ENCODE data around the gene TAF5.

TAF5 gene

GRCh38 chr10:103417601-103418000 lies 49.8 kb downstream of the TAF5 start:
- no peak for DNase-seq (ENCODE audit: low read depth, low spot score)
- ChIA-PET POLR2A (no interaction called here), CTCF (interaction anchor here (0.9 to 12.2 kb wide), 13 partner anchors 9 to 67 kb away, joined by 3 to 250 read pairs (median 18); partner anchors contain the start of genes ATP5MK and CALHM2)
- H3K4me3 ChIP-seq (ENCODE audit: low read depth, low read length) = no peak overlapping the region
- no peak for TF ChIP-seq CTCF (IDR thresholded peaks at IDR 0.05; ENCODE audit: insufficient read depth, low read length, missing control alignments)

- POLR2A ChIA-PET = no interaction called here
- no peak for DNase-seq (ENCODE audit: low read depth, low spot score)
- no peak for TF ChIP-seq CTCF (IDR thresholded peaks at IDR 0.05; ENCODE audit: insufficient read depth, low read length, missing control alignments)
- H3K4me3 ChIP-seq (ENCODE audit: low read depth, low read length) = no peak overlapping the region
- CTCF ChIA-PET = interaction anchor here (0.7 to 12.2 kb wide), 4 partner anchors 16 to 66 kb away, joined by 3 to 250 read pairs (median 64); no protein-coding TSS in a partner anchor
These were observed 51.3 kb downstream of the TAF5 start for GRCh38 chr10:103419101-103419500.

GRCh38 chr10:103423748-103424147 lies 56.0 kb downstream of the TAF5 start:
- POLR2A ChIA-PET = interaction anchor here (0.7 kb wide), 1 partner anchor 10 kb away, joined by 3 read pairs; no protein-coding TSS in a partner anchor
- TF ChIP-seq CTCF (IDR thresholded peaks at IDR 0.05; ENCODE audit: insufficient read depth, low read length, missing control alignments) = no peak
- no peak for DNase-seq (ENCODE audit: low read depth, low spot score)
- CTCF ChIA-PET = interaction anchor here (1.0 to 5.3 kb wide), 7 partner anchors 7 to 262 kb away, joined by 3 to 41 read pairs (median 4); no protein-coding TSS in a partner anchor
- H3K4me3 ChIP-seq (ENCODE audit: low read depth, low read length) = no peak overlapping the region

- H3K4me3 ChIP-seq (ENCODE audit: low read depth, low read length) = no peak overlapping the region
- DNase-seq (ENCODE audit: low read depth, low spot score) = no peak
- POLR2A ChIA-PET = no interaction called here
- CTCF ChIA-PET = interaction anchor here (1.0 to 5.3 kb wide), 6 partner anchors 10 to 58 kb away, joined by 3 to 41 read pairs (median 5); no protein-coding TSS in a partner anchor
- no peak for TF ChIP-seq CTCF (IDR thresholded peaks at IDR 0.05; ENCODE audit: insufficient read depth, low read length, missing control alignments)
These were observed 60.1 kb downstream of the TAF5 start for GRCh38 chr10:103427866-103428265.

GRCh38 chr10:103428989-103429643 lies 61.3 kb downstream of the TAF5 start:
- POLR2A ChIA-PET = no interaction called here
- H3K4me3 ChIP-seq (ENCODE audit: low read depth, low read length) = no peak overlapping the region
- TF ChIP-seq CTCF (IDR thresholded peaks at IDR 0.05; ENCODE audit: insufficient read depth, low read length, missing control alignments) = no peak
- CTCF ChIA-PET = interaction anchor here (1.0 to 5.3 kb wide), 2 partner anchors 13 to 57 kb away, joined by 6 to 41 read pairs; no protein-coding TSS in a partner anchor
- DNase-seq (ENCODE audit: low read depth, low spot score) = no peak

- no peak for TF ChIP-seq CTCF (IDR thresholded peaks at IDR 0.05; ENCODE audit: insufficient read depth, low read length, missing control alignments)
- POLR2A ChIA-PET = no interaction called here
- no peak for DNase-seq (ENCODE audit: low read depth, low spot score)
- CTCF ChIA-PET = interaction anchor here (3.2 kb wide), 1 partner anchor 13 kb away, joined by 19 read pairs; no protein-coding TSS in a partner anchor
- H3K4me3 ChIP-seq (ENCODE audit: low read depth, low read length) = no peak overlapping the region
These were observed 61.9 kb downstream of the TAF5 start for GRCh38 chr10:103429647-103430046.

Data from AG04449 (cell line).